Measurements from ENCODE around the gene ACOT7.

The ACOT7 gene

DNA sequence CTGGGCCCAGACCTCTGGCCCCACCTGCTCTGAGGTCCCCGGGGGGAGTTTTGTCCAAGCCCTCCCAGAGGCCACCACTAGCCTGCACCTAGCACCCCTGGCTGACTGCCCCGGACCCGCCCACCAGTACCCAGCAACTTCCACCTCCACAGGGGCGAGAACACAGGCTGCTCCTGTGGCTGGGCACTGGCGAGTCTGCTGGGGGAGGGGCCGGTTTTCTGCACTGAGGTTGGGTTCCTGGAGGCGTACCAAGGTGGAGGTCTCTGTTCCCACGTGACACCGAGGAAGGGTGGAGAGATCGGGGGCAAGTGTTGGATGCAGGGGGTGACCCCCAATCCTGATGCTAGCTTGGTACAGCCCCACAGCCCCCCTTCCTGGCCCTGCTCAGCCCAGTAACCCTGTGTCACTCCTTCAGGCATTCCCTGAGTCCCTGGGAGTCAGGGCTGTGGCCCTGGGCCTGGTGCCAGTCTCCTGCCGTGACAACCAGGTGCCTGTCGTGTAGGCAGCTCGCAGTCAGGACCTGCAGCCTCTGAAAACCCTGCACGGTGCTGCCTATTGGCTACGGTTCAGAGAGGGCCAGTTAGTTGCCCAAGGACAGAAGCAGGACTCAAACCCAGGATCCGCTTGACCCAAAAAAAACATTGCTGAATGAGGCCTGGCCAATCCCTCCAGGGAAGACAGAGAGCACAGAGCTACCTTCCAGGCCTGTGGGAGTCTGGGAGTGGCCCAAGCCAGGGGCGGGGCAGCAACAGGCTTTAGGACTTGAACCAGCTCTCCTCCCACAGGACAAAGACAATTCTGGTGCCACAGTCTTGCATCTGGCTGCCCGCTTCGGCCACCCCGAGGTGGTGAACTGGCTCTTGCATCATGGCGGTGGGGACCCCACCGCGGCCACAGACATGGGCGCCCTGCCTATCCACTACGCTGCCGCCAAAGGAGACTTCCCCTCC, 34.1 kb upstream of the ACOT7 start:
- Histone ChIP-seq H3K27ac (no peak overlapping the region), H3K36me3 (no peaks in the 10 kb centered on the region), H3K4me3 (ENCODE audit: low read depth in 1 of 2, low read length in 1 of 2) (no peak overlapping the region), H3K9me3 (no peaks in the 10 kb centered on the region), H3K4me1 (ENCODE audit: control insufficient read depth in 1 of 2, insufficient read depth in 1 of 2, low read depth in 1 of 2, low read length in 1 of 2) (peaks cover 0 to 5% of the 10 kb centered on the region in 2 experiments), H3K27me3 (peaks cover 85% of the 10 kb centered on the region)
- TF ChIP-seq, protein P1, sequence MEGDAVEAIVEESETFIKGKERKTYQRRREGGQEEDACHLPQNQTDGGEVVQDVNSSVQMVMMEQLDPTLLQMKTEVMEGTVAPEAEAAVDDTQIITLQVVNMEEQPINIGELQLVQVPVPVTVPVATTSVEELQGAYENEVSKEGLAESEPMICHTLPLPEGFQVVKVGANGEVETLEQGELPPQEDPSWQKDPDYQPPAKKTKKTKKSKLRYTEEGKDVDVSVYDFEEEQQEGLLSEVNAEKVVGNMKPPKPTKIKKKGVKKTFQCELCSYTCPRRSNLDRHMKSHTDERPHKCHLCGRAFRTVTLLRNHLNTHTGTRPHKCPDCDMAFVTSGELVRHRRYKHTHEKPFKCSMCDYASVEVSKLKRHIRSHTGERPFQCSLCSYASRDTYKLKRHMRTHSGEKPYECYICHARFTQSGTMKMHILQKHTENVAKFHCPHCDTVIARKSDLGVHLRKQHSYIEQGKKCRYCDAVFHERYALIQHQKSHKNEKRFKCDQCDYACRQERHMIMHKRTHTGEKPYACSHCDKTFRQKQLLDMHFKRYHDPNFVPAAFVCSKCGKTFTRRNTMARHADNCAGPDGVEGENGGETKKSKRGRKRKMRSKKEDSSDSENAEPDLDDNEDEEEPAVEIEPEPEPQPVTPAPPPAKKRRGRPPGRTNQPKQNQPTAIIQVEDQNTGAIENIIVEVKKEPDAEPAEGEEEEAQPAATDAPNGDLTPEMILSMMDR (IDR thresholded peaks at IDR 0.05) = no peak

DNA sequence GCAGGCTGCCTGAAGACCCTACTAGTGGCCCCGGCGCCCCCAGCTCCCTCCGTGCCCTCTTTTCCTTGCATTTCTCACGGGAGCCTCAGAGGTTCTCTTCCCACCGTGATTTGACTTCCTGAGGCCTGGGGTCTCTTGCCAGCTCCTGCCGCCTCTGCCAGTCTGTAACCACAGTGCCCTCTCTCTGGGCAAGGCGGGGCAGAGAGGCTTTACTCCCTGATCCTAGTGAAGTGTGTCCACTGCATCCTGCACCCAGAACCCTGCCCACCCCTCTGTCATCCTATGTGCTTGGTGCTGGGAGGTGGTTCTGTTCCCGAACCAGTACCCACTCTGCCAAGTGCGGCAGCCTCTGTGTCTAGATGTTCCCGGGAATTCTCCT, 33.4 kb upstream of the ACOT7 start:
- Histone ChIP-seq H3K27me3 (peaks cover 93% of the 10 kb centered on the region), H3K4me3 (ENCODE audit: low read depth in 1 of 2, low read length in 1 of 2) (no peak overlapping the region), H3K4me1 (ENCODE audit: control insufficient read depth in 1 of 2, insufficient read depth in 1 of 2, low read depth in 1 of 2, low read length in 1 of 2) (peaks cover 0 to 5% of the 10 kb centered on the region in 2 experiments), H3K36me3 (no peaks in the 10 kb centered on the region), H3K9me3 (no peaks in the 10 kb centered on the region), H3K27ac (no peak overlapping the region)
- TF ChIP-seq, protein P1 (IDR thresholded peaks at IDR 0.05) = no peak

DNA sequence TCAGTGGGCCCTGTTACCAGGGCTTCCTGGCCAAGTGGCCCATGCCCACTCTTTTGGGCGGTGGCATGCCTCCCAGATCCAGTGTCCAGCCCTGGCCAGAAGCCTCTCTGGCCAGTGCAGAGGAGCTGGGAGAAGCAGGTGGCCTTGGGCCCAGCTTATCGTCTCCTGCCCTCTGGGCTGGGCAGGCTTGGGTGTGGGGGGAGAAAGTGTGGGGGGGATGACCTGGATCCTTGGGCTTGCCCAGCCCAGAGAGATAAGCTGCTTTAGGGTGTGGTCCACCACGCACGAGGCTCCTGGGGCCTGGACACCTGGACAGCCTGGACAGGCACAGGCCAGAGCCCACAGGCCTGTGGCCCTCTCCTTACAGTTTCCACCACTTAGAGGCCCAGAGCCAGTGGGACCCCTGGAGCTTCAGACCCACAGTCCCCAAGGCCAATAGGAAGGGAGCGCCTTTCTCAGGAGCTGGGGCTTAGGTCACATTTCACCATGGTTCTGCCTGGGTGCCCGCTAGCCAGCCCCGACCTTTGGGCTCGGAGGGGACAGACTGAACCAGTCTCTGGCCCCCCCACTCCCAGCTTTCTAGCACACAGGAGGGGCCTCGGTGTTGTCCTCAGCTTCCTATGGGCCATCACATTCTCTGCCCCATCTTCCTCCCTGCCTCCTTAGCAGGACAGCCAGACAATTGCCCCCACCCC, 32.9 kb upstream of the ACOT7 start:
- Histone ChIP-seq H3K27me3 (peaks cover 98% of the 10 kb centered on the region), H3K4me3 (ENCODE audit: low read depth in 1 of 2, low read length in 1 of 2) (no peak overlapping the region), H3K27ac (no peak overlapping the region), H3K9me3 (no peaks in the 10 kb centered on the region), H3K4me1 (ENCODE audit: control insufficient read depth in 1 of 2, insufficient read depth in 1 of 2, low read depth in 1 of 2, low read length in 1 of 2) (peaks cover 0 to 5% of the 10 kb centered on the region in 2 experiments), H3K36me3 (no peaks in the 10 kb centered on the region)
- TF ChIP-seq, protein P1 (IDR thresholded peaks at IDR 0.05) = no peak

DNA sequence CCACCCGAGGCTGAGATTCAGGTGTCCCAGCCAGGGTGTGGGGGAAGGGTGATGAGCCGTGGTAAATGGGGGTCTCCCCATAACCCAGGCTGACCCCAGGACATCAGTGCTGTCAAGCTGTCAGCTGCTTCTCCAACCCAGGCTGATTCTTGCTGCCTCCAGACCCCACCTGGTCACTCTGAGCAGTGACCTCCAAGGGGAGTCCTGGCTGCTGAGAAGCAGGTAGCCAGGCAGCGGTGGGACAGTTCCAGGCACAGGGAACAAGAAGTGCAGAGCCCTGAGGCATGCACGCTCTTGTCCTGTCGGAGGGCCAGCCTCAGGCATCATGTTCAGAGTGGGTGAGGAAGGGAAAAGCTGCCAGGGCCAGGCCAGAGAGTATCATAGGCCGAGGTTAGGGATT, 32.1 kb upstream of the ACOT7 start:
- peaks cover 0 to 5% of the 10 kb centered on the region in 2 experiments for H3K4me1 ChIP-seq (ENCODE audit: control insufficient read depth in 1 of 2, insufficient read depth in 1 of 2, low read depth in 1 of 2, low read length in 1 of 2)

More for the DNA sequence above, 32.1 kb upstream of the ACOT7 start:
- Histone ChIP-seq H3K9me3 (no peaks in the 10 kb centered on the region), H3K27me3 (peaks cover 100% of the 10 kb centered on the region), H3K4me3 (ENCODE audit: low read depth in 1 of 2, low read length in 1 of 2) (no peak overlapping the region), H3K27ac (no peak overlapping the region), H3K36me3 (no peaks in the 10 kb centered on the region)
- TF ChIP-seq, protein P1 (IDR thresholded peaks at IDR 0.05) = no peak
